Endothelial cell of umbilical vein (primary cell): ENCODE measurements around the gene GGTLC3.
"Not testable (repeated sequence)": the region's sequence is repeated elsewhere in the genome, so short reads cannot be mapped to it uniquely, and the experiment has no call there.

ENCODE experiments used
- EZH2 ChIP-seq: IDR thresholded peaks from 2 replicates; pipeline ENCODE4 v1.6.1; 2012; ENCODE audit warnings: borderline replicate concordance, low read depth, mild to moderate bottlenecking, moderate library complexity, low read length, inconsistent platforms; ENCODE audit not compliant: severe bottlenecking
- JUN ChIP-seq: IDR thresholded peaks from 2 replicates; pipeline ENCODE4 v1.6.1; 2011; ENCODE audit warnings: borderline replicate concordance, low read depth; ENCODE audit not compliant: insufficient read length, insufficient read depth
- MAX ChIP-seq: IDR thresholded peaks from 2 replicates; pipeline ENCODE4 v1.6.1; 2011; ENCODE audit not compliant: insufficient read depth, insufficient read length
- MYC ChIP-seq: IDR thresholded peaks from one replicate; pipeline ENCODE4 v1.6.1; 2011; ENCODE audit warnings: mild to moderate bottlenecking, low read depth, low read length
- POLR2A ChIP-seq: IDR thresholded peaks from 2 replicates; pipeline ENCODE4 v1.6.1; 2012; ENCODE audit warnings: low read depth, mild to moderate bottlenecking, control low read depth, low read length
- POLR2AphosphoS5 ChIP-seq: IDR thresholded peaks from 2 replicates; pipeline ENCODE4 v1.6.1; 2012; ENCODE audit warnings: low read depth, mild to moderate bottlenecking, control low read depth, low read length, moderate library complexity; ENCODE audit not compliant: insufficient read depth
- TF ChIP-seq, protein P1 (sequence below), 2 donors: IDR thresholded peaks; 1 replicate in 1 of 2; 2 replicates in 1 of 2; pipeline ENCODE4 v1.5.1; 2011; ENCODE audit warnings: low read length in 2 of 2, mild to moderate bottlenecking in 2 of 2, moderate library complexity in 2 of 2, control low read depth in 1 of 2, inconsistent platforms in 1 of 2, low read depth in 1 of 2; ENCODE audit not compliant: insufficient read depth in 1 of 2; ENCODE audit errors: extremely low read depth in 1 of 2

GRCh38 chr22:18528597-18529415, 10.8 kb upstream of the GGTLC3 start:
- TF ChIP-seq, protein P1, sequence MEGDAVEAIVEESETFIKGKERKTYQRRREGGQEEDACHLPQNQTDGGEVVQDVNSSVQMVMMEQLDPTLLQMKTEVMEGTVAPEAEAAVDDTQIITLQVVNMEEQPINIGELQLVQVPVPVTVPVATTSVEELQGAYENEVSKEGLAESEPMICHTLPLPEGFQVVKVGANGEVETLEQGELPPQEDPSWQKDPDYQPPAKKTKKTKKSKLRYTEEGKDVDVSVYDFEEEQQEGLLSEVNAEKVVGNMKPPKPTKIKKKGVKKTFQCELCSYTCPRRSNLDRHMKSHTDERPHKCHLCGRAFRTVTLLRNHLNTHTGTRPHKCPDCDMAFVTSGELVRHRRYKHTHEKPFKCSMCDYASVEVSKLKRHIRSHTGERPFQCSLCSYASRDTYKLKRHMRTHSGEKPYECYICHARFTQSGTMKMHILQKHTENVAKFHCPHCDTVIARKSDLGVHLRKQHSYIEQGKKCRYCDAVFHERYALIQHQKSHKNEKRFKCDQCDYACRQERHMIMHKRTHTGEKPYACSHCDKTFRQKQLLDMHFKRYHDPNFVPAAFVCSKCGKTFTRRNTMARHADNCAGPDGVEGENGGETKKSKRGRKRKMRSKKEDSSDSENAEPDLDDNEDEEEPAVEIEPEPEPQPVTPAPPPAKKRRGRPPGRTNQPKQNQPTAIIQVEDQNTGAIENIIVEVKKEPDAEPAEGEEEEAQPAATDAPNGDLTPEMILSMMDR (IDR thresholded peaks at IDR 0.05; ENCODE audit: extremely low read depth in 1 of 2, insufficient read depth in 1 of 2, low read depth in 1 of 2, low read length in 2 of 2), result not testable (repeated sequence)
- TF ChIP-seq MAX, POLR2A, EZH2, POLR2AphosphoS5, MYC, JUN: not testable (repeated sequence)
